GM19397 (cell line): Measurements from ENCODE around the gene SGK1.

Experiments used
- ATAC-seq: cut with Tn5 transposase; IDR thresholded peaks from one replicate; pipeline ENCODE4 v1.9.1; 2021; ENCODE audit warnings: mild to moderate bottlenecking, moderate library complexity; ENCODE audit not compliant: unreplicated experiment

The SGK1 gene

DNA sequence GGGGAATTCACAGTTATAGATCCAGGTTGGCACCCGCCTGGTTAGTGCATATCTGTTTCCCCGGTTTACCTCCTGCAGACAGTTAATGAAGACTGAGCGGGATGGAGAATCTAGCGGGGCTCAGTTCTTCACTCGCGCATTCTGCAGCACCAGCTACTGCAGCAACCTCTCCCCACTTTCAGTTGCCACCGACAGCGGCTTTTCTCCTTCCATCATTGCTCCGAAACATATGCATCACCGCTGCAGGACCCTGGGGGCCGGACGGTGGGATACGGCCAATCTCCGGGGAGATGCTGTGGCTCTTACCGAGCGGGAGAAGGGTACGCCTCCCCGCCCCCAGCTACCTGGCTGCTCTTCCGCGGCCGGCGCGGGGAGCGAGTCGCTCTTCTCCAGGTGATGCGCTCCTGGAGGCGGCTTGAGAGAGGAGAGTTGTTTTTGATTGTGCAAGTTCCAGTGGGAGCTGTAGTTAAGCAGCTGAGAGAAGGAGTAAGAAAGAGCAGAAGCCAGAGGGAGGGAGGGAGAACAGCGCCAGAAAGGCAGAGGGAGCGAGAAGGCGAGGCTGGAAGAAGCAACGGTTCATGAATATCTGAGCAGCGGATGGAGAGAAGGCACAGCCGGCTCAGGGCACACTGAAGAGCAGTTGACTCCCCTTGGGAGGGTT lies at the start of gene SGK1:
Gene SGK1, minus strand, starts transcription at position 642 of the 661 bp plus-strand sequence. CDS start 652 bp downstream, outside the sequence.
- no peak for ATAC-seq

DNA sequence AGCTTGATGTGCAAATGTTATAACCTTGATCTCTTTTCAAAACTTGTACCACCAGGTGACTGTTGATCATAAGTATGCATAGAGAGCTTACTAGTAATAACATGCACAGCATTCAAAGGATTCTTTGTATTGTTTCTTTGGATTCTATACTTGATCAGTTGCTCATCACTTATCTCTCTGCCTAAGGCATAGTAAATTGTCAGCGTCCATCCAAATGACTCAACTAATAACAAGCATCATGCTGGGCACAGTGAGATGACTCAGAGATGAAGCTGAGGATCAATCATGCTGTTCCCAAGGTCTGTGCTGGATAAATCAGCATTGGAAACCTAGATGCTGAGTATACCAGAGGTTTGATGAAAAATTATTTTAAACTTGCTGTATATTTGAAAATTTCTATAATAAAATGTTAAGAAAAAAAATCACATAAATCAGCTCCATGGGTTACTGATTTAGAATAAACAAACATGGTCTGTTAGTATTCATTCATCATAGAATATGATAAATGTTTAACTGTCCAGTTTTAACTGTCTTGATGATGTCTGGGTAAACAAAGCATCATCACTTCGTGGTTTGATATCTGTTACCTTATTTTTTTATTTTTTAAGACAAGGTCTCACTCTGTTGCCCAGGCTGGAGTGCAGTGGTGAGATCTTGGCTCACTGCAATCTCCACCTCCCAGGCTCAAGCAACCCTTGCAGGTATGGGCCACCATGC lies 45.6 kb upstream of the SGK1 start:
- ATAC-seq, result no peak

DNA sequence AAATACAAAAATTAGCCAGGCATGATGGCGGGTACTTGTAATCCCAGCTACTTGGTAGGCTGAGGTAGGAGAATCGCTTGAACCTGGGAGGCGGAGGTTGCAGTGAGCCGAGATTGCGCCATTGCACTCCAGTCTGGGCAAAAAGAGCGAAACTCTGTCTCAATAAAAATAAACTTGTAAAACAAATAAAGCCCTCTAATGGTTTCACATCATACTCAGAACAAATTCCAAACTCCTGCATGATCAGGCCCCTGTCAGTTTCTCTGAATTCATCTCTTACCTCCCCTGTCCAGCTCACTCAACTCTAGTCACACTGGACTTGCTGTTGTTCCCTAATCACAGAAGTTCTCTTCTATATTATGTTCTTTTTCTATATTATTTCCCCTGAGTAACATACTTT lies 43.1 kb upstream of the SGK1 start:
- ATAC-seq, result no peak

DNA sequence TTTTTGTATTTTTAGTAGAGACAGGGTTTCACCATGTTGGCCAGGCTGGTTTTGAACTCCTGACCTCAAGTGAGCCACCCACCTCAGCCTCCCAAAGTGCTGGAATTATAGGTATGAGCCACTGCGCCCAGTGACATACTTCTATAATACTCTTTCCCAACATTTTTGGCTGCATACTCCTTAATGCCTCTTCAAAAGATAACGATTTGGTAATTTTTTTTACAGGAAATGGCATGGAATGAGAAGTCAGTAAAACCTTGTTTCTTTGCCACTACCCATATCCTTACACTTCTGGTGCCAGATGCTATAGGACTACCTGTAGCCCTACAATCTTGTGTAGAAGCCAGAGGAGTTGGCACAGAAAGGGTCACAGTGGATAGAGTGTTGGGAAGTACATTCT lies 41.4 kb upstream of the SGK1 start:
- ATAC-seq, result no peak

DNA sequence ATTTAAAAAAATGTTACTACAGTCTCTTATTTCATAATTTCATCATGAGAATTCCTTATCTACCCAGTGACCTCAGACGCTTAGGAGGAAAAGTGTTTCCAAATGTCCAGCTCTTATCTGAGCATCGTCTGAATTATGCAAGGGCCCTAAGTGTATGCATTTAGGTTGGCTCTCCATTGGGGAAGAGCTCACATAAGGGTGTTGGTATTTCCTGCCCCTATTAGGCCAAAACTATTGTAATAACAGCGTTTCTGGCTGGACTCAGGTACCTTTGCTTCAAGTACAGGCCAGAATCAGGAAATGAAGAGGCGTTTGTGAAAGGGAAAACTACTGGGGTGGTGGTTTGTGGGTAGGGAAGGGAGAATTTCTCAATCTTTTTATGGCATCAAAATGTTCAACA lies 40.4 kb upstream of the SGK1 start:
- no peak for ATAC-seq

DNA sequence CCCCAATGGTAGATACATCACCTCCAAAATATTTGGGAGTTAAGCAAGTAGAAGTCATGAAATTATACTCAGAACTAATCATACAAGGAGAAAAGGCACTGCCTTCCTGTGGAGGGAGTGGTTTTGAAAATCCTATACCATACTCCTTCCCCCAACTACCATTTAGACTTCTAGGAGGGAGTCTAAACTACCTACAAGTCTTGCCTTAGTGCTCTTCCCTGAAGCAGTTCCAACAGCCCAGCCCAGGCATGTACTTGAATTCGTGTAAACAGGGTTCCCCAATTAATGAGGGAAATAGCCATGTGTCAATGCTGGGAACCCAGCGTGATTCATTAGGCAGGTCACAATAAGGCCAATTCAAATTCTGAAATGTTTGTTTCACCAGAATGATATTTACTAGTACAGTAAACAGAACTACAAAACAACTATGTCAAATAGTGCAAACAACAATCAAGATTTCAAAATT lies 39.1 kb upstream of the SGK1 start:
- ATAC-seq, result no peak

- ATAC-seq, result no peak
These were observed 38.5 kb upstream of the SGK1 start for GRCh38 chr6:134356405-134356804.

GRCh38 chr6:134352786-134353480 lies 35.0 kb upstream of the SGK1 start:
- ATAC-seq, result no peak

- ATAC-seq, result no peak
These were observed 33.9 kb upstream of the SGK1 start for GRCh38 chr6:134351615-134352474.

DNA sequence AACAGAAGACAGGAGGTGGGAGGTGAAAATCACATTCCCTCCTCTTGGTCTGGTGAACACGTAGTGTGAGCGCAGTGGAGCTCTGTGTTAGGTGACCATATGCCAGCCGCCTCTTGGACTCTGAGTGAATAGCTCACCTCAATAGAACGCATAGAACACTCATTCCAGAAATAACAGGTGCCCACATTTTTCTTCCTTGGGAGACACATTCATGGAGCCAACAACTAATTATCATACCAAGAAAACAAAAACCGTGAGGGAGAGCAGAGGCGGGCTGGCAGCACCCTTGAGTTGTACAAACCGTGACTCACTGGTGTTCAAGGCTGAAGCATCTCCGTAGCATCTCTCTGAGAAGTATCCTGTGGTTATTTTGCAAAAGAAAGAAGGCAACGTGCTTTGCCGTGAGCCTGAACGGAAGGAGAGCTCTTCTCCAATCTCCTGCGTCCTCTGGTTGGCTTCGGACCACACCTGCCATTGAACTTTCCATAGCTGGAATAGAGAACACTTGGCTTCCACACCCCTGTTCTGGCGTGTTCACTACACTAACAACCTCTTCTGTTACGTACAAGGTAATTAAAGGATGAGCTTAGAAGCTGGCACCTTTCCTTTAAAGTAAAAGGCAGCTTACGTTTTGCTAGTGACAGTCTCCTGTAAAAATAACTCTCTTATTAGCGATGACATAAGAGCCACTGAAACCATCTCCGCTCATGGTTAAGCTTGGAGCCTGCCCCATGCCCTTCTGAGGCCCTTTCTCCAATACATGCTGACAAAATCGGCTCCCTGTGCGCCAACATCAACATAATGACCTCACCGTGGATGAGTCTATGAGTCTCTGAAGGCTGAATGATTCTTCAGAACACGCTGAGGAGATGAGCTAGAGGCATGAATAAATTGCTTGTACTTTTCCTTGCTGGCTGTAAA lies 30.2 kb upstream of the SGK1 start:
- ATAC-seq, result no peak

DNA sequence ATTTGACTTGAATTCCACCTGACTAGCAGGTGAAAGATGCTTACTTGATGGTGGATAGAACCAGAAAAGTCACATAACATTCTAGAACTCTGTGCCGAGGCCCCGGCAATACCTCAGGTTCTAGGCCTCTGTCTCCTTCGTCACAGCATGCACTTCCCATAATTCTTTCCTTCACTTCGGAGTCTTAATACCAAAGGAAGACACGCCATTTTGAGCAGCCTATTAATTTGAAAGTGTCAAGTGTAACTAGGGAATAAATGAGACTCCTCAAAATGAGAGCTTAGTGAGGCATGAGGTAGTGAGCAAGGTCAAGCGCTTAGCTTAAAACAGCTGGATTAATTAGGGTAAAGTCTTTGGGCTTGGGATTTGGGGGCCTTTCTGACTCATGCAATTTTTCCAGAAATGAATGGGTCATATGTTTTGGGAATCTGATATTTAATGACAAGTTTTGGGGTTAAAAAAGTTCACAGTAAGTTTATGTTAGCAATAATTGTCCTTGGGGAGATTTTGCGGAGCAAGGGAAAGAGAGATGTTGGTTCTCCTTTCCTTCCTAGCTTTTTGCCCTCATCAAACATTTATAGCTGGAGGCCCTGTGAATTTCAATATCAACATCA lies 29.1 kb upstream of the SGK1 start:
- no peak for ATAC-seq

DNA sequence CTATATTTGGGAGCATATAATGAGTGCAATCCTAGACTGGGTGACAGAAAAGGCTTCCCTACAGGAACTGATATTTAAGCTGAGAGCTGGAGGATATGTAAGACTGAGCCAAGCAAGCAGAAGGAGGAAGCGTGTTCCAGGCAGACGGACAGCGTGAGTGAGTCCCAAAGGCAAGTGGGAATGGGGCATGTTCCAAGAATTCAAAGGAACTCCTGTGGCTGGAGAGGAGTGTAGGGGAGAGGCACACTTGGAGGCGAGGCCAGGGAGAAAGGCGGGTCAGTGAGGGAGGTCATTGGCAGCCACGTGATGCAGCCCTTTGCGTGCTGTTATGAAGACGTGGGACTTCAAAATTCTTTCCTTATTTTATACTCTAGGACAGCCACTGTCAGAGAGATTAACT lies 27.9 kb upstream of the SGK1 start:
- ATAC-seq, result no peak

DNA sequence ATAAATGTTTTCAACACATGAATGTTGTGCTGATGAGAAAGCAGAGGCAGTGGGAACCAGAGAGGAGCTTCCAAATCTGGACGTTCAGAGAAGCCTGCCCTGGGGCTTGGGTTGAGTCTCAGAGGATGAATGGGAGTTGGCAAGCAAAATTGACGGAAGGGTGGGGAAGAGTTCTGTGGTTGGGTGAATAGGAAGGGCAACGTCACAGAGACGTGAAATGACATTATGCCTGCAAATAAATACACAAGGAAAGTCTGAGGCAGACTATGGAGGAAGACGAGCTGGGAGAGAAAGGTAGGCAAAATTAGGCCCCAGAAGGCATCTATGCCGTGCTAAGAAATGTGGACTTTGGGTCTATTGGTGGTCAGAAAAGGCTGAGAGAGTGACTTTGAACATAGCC lies 25.2 kb upstream of the SGK1 start:
- ATAC-seq, result no peak

DNA sequence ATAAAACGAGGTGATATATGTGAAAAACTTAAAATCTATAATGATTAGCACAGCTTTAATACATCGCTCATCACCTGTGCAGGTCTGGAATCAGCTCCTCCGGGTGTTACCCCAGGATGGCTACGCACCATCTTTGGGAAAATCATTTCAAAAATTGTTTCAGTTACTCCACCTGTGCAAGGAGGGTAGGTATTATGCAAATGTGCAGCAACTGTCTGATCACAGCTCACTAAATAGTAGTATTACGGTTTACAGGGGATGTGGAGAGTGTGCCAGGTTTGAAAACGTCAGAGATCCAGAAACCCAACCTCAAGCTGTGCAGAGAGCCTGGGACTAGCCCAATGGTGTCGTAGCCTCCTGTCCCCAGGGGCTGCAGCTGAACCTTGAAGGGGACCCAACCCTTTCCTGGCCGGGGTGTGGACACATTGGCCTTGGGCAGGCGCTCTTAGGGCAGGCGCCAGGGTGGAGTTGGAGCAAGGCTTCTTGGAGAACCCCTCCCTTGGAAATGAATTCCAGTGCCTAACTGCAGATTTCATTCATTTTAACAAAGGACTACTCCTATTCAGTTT lies 24.2 kb upstream of the SGK1 start:
- ATAC-seq, result no peak

GRCh38 chr6:134340179-134340975 lies 22.5 kb upstream of the SGK1 start:
- no peak for ATAC-seq

DNA sequence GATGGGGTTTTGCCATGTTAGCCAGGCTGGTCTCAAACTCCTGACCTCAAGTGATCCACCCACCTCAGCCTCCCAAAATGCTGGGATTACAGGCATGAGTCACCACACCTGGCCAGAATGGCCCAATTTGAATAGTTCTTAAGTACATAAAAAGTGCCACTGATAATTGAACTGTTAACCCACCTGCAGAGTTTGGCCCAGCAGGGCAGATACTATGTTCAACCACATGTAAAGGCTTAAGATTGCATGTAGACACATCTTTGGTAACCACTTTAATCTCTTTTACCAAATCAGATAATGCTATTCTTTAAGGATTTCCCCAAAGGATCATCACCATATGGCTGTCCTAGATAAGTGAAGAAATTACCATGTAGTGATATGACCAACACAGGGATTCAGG lies 21.3 kb upstream of the SGK1 start:
- no peak for ATAC-seq

GRCh38 chr6:134331256-134331655 lies 13.3 kb upstream of the SGK1 start:
- ATAC-seq, result no peak

DNA sequence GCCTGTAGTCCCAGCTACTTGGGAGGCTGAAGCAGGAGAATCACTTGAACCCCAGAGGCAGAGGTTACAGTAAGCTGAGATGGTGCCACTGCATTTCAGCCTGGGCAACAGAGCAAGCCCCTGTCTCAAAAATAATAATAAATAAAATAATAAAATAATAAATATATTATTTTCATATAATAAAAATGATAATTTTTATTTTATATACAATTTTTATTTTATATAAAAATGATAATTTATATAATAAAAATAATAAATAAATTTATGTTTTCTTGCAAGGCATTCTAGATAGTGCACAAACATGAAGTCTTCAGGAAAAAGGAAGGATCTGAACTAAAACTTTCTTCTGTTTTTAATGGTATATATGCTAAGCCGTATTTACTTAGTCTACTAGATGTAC lies 12.6 kb upstream of the SGK1 start:
- no peak for ATAC-seq
